ENCODE results near the gene PTPRG. TPM values are rescaled to one million over a fixed set of nuclear protein-coding genes. Genes with fewer than 3 reads are reported as not detected.

The PTPRG gene
- total RNA-seq, 1 experiment from 2014 or later, result 69.3 TPM

DNA sequence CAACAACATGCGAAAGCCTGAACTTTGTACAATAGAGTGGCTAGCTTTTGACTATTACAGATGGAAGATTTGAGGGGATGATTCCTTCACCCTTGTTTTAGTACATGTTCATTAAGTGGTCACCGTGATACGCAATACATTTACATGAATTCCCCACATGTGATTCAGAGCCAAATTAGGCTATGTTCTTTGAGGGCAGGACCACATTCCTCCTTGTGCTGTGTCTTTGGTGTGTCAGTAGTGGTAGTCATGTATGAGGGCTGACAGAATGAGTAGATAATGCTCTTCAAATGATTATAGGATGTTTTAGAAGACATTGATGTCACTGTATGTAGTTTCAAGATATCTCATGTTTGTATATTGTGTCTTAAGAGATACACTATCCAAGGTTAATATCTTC lies 12.1 kb downstream of the PTPRG start:
- no peak overlapping the region for H2BK5ac ChIP-seq (ENCODE audit: insufficient read length, low read length)
- no peak for DNase-seq

More for the DNA sequence above, 12.1 kb downstream of the PTPRG start:
- Histone ChIP-seq H2BK12ac (ENCODE audit: insufficient read length, low read depth, low read length) (no peak overlapping the region), H2BK15ac (ENCODE audit: low read depth, low read length) (no peak overlapping the region), H3K9ac (ENCODE audit: extremely low read depth, insufficient read length, low read length) (no peak overlapping the region), H2AK5ac (ENCODE audit: insufficient read length, low read length) (no peak overlapping the region), H3K23ac (ENCODE audit: insufficient read length, low read depth, low read length) (no peak overlapping the region), H3K4ac (ENCODE audit: low read depth, low read length) (no peak overlapping the region), H3K27ac (ENCODE audit: insufficient read length, low read depth, low read length) (no peak overlapping the region), H3K79me2 (ENCODE audit: insufficient read depth, low read length) (peaks cover 91% of the 10 kb centered on the region), H3K18ac (ENCODE audit: insufficient read length, low read depth, low read length) (no peak overlapping the region), H3K23me2 (ENCODE audit: insufficient read length, low read depth, low read length, poor library complexity, severe bottlenecking) (no peaks in the 10 kb centered on the region), H3K27me3 (ENCODE audit: insufficient read depth, low read length) (no peaks in the 10 kb centered on the region), H3K9me3 (ENCODE audit: control insufficient read depth, low read depth, low read length) (no peaks in the 10 kb centered on the region), H4K20me1 (ENCODE audit: control insufficient read depth, insufficient read depth, insufficient read length) (no peaks in the 10 kb centered on the region), H3T11ph (ENCODE audit: low read length) (no peak overlapping the region), H3K4me2 (ENCODE audit: insufficient read depth, insufficient read length, low read length) (no peak overlapping the region), H4K91ac (ENCODE audit: insufficient read length, low read depth, low read length) (no peak overlapping the region), H4K8ac (replicated peaks; ENCODE audit: insufficient read length, low read depth, low read length) (no peak overlapping the region), H3K79me1 (ENCODE audit: insufficient read depth, low read depth, low read length, poor library complexity, severe bottlenecking) (no peaks in the 10 kb centered on the region), H4K5ac (ENCODE audit: insufficient read length, low read depth, low read length) (no peak overlapping the region), H2BK20ac (ENCODE audit: low read depth, low read length, poor library complexity, severe bottlenecking) (no peak overlapping the region), H2AFZ (ENCODE audit: low read length) (no peak overlapping the region), H3K14ac (ENCODE audit: insufficient read depth, low read length) (no peak overlapping the region), H2BK120ac (ENCODE audit: low read depth, low read length, poor library complexity, severe bottlenecking) (no peak overlapping the region), H3K4me1 (ENCODE audit: insufficient read depth, low read length) (peaks cover 24% of the 10 kb centered on the region), H3K56ac (ENCODE audit: insufficient read length, low read depth, low read length) (no peak overlapping the region)
- no peaks in the 10 kb centered on the region for H3K27me3 Mint-ChIP-seq (ENCODE audit: low read depth)
- TF ChIP-seq, protein P1, sequence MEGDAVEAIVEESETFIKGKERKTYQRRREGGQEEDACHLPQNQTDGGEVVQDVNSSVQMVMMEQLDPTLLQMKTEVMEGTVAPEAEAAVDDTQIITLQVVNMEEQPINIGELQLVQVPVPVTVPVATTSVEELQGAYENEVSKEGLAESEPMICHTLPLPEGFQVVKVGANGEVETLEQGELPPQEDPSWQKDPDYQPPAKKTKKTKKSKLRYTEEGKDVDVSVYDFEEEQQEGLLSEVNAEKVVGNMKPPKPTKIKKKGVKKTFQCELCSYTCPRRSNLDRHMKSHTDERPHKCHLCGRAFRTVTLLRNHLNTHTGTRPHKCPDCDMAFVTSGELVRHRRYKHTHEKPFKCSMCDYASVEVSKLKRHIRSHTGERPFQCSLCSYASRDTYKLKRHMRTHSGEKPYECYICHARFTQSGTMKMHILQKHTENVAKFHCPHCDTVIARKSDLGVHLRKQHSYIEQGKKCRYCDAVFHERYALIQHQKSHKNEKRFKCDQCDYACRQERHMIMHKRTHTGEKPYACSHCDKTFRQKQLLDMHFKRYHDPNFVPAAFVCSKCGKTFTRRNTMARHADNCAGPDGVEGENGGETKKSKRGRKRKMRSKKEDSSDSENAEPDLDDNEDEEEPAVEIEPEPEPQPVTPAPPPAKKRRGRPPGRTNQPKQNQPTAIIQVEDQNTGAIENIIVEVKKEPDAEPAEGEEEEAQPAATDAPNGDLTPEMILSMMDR (conservative IDR thresholded peaks at IDR 0.05), result no peak
- peaks cover 0 to 5% of the 10 kb centered on the region in 2 experiments; a peak in 2 of 5 replicates for H3K9me3 Mint-ChIP-seq
- H3K27ac Mint-ChIP-seq, result no peak overlapping the region; a peak in 1 of 7 replicates
- H3K4me3 Mint-ChIP-seq, result no peak overlapping the region
- H3K4me1 Mint-ChIP-seq, result peaks cover 81 to 87% of the 10 kb centered on the region in 2 experiments
- peaks cover 17 to 26% (median 20%) of the 10 kb centered on the region in 3 experiments for H3K36me3 Mint-ChIP-seq (ENCODE audit: insufficient read depth in 1 of 3, low read depth in 3 of 3)
- no CpG with 5 or more reads among the region's 3 CpGs for WGBS (ENCODE audit: extremely low coverage, insufficient read length, low lambda C conversion rate)
